Subcutaneous preadipocyte (primary cell): Measurements from ENCODE around the gene PLEKHA3. TPM values are rescaled to one million over a fixed set of nuclear protein-coding genes. Genes with fewer than 3 reads are reported as not detected.

Source experiments
- total RNA-seq: library from RNA; depleted of rRNA; stranded (reverse); fragments of >200 nt; gene quantifications from 2 replicates; pipeline ENCODE4 v1.2.3, GENCODE V29; 2012

The PLEKHA3 gene
- total RNA-seq: 2.6 and 6.3 TPM in 2 replicates

GRCh38 chr2:178480227-178481181 is at the start of gene PLEKHA3:
Gene PLEKHA3 (plus strand): TSS chr2:178480457. CDS start chr2:178480870, 413 bp downstream.

GRCh38 chr2:178450774-178451525 is 29.3 kb upstream of the PLEKHA3 start, which contains the start of the genes PJVK and PRKRA:
Gene PJVK (plus strand): TSS chr2:178451378. CDS start chr2:178453410, 2,032 bp downstream.
Gene PRKRA (minus strand): TSS chr2:178451175. CDS start chr2:178451030, 145 bp downstream.

GRCh38 chr2:178478439-178479274 is 1.6 kb upstream of the PLEKHA3 start, which contains the start of gene FKBP7:
Gene FKBP7 (minus strand): TSS chr2:178478600. CDS start chr2:178478499, 101 bp downstream.

Other genes starting within 250 kb of the PLEKHA3 start
- gene PRKRA, start 29.3 kb upstream of the PLEKHA3 start, total RNA-seq: 43.6 and 47.0 TPM in 2 replicates
- 0.73 and 0.78 TPM in 2 replicates for gene PJVK, start 29.1 kb upstream of the PLEKHA3 start, total RNA-seq
- gene FKBP7, start 1.9 kb upstream of the PLEKHA3 start, total RNA-seq: 20.5 and 27.6 TPM in 2 replicates